GM18519 (cell line): ENCODE measurements around the gene MED8.
"Not testable (repeated sequence)": the region's sequence is repeated elsewhere in the genome, so short reads cannot be mapped to it uniquely, and the experiment has no call there.

Experiments
- ATAC-seq: cut with Tn5 transposase; IDR thresholded peaks from one replicate; pipeline ENCODE4 v1.9.1; 2021; ENCODE audit warnings: mild to moderate bottlenecking, moderate library complexity; ENCODE audit not compliant: unreplicated experiment, low FRiP score

MED8 gene

DNA sequence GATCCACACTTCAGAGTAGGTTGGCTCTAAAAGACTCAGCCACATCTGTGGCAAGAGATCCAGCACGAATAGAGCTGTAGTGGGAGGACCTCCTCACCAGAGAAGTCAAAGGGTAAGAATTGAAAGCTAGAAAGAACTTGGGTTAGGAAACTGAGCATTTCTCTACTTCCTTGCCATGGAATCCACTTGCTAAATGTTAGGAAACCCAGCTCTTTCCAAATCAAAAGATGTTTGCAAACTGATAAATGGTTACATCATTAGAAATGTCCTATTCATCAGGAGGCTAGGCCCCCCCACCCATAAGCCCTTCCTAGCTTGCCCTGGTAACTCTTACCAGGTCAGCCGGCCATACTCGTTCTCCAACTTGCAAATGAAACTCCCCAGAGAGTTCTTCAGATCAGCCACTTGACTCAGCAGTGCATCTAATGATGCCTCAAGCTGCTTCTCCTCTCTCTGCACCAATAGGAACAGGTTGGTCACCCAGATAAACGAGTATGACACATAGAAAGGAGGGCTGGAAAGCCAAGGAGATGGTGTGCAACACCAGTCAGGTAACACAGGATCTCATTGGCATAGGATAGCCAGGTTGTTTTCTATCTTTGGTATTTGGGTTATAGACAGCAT is 1.5 kb downstream of the MED8 start:
- no peak for ATAC-seq

DNA sequence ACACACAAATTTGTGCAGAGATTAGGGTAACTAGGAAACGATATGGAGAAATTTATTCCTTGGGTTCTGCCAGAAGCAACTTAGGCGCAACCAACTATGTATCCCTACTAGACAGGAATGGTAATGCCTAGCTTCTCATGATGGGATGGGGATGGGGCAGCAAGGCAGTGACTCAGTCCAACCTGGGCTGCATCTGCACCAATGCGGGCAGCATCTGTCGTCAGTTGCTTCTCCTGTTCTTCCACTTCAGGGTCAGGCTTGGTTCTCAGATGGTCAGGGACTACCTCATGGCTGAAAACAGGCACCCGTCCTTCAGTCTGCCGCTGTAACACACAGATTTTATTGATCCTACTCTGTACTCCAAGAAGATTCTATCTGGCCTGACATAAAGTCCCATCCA is 2.9 kb downstream of the MED8 start:
- no peak for ATAC-seq

DNA sequence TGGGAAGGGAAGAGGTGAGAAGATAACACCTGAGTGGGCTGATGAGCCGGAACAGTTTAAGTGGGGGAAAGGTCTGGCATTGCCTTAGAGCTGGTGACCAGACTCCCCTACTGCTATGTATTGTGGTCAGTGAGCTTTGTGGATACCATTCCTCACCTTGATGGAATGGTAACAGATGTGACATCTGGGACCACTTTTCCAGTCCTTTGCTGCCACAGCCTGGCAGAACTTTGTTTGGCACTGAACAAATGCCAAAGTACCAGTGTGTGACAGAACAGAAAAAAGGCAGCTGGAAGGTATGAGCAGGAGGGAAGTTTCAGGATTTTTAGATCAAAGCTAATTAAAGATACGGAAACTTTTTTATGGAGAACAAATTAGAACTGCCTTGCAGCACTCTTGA is 6.2 kb downstream of the MED8 start:
- no peak for ATAC-seq

DNA sequence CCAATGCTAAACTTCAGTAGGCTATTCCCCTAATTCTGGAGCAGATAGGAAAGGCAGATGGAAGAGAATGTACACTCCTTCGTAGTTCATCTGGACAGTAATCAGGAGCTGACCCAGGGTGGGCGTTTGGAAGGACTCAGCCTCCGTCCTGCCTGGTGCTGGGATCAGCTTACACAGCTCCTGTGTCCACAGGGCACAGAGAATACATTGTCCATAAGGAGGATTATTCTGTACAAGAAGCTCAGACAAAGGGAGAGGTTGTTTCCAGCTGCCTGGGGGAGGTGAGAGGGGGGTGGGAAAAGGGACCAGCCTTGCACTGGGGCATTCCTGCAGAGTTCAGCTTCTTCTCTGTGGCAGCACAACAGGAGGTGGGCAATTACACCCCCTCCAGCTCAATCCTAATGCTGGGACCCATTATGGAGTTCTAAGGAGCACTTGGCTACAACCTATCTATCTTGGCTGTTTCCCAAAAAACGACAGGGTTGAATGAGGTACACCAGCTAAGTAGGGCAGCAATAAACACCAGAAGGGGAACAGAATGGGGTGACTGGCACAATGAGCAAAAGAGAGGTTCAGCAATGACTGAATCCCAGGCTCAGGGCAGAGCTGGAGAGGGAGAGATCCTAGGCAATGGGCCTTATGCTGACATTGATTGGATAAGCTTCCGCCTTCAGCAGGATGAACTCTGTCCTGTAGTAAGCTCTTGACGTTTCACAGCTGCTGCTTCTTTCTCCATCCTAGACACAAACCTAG is 7.4 kb downstream of the MED8 start:
- ATAC-seq, result no peak

DNA sequence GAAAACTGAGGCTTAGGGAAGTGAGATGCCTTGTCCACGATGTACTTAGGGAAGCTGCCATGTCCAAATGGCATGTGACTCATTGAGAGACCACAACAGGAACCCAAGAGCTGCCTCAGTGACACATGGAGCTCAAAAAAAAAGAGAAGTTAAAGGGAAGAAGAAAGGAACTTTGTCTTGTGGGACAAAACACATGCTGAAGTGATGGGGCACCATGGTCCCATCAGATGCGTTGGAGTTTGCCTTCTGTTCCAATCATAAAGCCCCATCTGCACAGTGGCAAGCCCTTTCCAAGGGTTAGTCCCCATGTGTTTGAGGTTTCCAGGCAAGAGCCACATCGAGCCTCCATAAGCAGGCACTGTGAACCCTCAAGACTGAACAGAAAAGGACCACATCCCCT is 8.0 kb downstream of the MED8 start:
- no peak for ATAC-seq

DNA sequence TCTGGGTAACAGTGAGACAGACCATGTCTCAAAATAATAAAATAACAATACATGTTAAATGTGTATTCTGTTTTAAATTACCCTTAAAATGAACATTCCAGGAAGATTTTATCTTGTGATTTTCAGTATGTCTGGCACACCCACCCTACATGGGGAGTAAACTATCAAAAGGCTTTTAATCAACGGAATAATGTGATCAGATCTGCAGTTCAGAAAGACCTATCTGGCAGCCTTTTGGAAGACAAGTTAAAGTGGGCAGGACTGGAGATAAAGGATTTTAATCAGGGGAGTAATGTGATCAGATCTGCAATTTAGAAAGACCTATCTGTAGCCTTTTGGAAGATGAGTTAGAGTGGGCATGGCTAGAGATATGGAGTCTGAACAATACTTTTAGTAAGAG is 10.1 kb downstream of the MED8 start:
- no peak for ATAC-seq

DNA sequence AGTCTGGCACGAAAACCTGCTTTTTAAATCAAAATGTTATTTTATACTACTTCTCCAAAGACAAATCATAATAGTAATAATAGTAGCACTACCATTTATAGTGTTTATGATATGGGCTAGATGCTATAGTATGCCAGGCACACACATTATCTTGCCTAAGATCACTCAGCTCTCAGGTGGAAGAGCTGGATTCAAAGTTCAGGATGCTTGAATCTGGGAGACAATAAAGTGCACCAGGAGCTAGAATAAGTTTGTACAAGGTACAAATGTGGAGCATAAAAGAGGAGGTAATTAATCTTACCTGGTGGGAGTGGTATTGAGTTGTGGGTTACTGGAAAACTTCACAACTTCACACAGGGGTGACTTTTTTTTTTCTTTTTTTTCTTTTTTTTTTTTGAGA is 11.8 kb downstream of the MED8 start:
- no peak for ATAC-seq

DNA sequence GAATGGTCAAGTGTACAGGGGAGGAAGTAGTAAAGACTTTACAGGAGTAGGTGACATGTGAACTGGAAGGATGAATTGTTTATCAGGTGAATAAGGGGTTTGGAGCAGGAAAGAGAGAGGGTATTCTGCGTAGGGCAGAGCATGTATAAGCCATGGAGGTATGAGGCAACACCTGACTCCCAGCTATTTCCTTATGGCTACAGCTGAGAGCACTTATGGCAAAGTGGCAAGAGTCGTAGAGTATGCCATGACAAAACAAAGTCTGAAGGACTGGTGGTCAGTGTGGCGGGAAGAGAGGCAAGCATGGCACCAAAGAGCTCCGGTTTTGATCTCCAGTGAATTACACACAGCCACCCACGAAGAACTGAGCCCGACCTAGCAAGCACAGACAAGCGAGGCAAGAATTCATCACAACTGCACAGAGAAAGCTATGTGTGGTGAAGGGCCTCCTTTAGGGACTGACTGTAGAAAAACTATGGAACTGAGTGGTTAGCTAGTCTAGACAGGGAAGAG is 12.8 kb downstream of the MED8 start:
- ATAC-seq, result no peak

DNA sequence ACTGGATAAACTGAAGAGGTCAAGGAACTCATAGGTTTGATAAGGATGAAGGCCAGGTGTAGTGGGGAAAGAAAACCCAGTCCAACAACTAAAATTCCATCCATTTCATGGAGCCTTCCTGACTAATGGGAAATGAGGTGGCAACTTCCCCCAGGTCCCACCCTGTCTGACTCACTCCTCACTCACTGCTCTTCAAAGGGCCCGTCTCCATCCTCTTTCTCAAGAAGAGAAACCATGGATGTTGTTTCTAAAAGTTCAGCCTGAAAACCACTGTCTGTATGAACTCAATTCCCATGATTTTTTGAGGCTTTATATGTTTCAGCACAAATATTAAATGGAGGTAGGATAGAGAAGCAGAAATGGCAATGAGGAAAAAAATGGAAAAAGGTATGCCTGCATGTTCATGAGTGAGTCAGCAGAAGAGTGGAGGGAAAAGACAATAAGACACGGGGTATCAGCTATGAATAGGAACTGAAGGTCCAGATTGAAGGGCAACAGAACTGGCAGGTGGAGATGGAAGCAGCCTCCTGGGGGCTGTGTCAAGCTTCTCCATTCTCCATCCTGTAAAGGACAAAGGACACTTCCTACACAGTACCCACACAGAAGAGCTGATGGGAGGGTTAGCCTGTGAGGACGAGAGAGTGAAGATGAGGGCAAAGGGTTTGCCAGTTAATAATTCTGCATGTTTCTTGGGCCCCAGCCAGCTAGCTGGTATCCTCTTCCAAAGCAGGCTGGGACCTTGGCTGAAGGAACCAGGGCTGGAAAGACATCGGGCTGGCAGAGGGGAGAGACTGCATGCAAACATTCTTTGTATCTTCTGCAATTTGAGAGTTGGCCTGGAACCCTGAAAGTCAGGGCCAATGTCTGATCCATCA is 16.3 kb downstream of the MED8 start:
- ATAC-seq, result no peak

DNA sequence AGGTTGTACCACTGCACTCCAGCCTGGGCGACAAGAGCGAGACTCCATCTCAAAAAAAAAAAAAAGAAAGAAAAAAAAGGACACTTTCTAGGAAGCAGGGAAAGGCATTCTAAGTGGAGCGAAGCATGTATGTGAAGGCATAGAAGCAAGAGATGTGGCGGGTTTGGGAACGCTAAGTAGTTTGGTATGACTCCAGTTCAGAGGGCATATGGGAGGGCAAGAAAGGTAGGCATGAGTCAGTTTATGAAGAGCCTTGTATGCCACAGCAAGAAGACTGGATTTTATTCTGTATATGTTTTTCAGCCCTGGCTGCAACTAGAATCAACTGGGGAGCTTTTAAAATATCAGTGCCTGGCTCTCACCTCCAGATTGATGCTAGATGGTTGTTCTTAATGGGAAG is 17.4 kb downstream of the MED8 start:
- no peak for ATAC-seq

DNA sequence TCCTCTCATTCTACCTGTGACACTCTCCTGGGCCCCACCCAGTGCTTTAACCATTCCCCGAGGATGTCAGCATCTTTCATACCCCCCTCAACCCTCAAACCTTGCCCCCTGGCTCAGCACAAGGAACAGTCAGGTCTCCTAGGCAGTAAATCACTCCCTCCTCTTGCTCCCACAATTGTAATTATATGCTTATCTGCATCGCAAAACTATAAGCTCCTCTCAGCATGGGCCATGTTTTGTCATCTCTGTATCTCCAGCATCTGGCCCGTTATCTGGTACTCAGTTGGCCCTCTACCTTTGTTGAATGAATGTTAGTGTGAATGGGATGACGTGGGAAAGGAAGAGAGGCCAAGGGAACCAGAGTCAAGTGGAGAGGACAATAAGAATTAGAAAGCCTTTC is 19.0 kb downstream of the MED8 start:
- ATAC-seq, result no peak

DNA sequence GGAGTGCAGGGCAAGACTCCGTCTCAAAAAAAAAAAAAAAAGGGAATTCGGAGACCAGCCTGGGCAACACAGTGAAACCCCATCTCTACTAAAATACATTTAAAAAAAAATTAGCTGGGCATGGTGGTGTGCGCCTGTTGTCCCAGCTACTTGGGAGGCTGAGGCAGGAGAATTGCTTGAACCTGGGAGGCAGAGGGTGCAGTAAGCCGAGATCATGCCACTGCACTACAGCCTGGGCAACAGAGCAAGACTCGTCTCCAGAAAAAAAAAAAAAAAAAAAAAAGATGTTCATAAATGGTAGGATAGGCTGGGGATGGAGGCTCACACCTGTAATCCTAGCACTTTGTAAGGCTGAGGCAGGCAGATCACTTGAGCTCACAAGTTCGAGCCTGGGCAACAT is 19.8 kb downstream of the MED8 start:
- ATAC-seq, result not testable (repeated sequence)

DNA sequence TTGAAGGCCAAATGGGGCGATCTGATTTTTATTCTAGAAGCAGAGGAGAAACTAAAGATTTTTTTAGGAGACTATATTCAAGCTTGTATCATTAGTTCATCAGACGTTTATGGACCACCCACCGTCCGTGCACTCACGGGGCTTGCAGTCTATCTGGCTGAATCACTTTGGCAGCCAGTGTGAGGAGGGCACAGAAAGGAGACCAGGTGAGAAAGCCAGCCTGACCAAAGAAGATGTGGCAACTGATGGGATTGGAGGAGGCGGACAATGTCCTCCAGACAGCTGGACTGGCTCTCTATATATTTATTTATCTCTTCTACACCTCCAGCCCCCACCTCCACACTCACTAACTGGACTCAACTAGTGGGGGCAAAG is 21.0 kb downstream of the MED8 start:
- ATAC-seq, result no peak

DNA sequence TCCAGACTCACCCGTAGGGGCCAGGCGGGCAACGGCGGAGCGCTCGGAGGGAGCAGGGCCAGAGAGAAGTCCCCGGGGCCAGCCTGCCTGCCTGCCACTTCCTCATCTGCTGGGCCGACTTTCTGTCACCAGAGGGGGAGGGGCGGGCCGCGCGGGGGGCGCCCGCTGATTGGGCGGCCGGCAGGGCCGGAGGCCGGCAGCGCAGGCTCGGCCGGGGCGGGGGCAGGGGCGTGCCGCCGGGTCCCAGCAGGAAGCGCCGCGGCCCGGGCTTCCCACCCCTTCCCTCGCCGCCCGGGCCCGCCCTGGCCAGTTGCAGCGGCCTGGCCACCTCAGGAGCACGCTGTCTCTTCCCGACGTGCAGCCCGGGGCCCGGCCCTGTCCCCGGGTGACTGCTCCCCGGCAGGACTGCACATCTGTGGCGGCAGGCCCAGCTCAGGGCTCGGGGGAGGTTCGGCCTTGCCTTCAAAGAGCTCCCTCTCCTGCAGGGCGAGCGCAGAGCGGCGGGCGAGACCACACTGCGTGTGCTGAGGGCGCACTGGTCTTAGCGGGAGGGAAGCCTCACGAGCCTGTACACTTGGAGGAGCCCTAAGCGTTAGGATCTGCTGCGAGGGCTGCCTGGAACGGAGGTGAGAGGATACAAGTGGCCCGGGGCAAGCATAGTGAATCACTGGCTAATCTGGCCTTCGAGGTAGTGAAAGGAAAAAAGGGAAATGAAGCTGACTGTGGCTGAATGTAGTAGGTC is 21.5 kb downstream of the MED8 start, which contains the start of gene ELOVL1:
Gene ELOVL1 (minus strand): TSS at position 108 of the 742 bp plus-strand sequence. CDS start 2,402 bp downstream, outside the sequence.
- peak; percentile 45 for ATAC-seq

DNA sequence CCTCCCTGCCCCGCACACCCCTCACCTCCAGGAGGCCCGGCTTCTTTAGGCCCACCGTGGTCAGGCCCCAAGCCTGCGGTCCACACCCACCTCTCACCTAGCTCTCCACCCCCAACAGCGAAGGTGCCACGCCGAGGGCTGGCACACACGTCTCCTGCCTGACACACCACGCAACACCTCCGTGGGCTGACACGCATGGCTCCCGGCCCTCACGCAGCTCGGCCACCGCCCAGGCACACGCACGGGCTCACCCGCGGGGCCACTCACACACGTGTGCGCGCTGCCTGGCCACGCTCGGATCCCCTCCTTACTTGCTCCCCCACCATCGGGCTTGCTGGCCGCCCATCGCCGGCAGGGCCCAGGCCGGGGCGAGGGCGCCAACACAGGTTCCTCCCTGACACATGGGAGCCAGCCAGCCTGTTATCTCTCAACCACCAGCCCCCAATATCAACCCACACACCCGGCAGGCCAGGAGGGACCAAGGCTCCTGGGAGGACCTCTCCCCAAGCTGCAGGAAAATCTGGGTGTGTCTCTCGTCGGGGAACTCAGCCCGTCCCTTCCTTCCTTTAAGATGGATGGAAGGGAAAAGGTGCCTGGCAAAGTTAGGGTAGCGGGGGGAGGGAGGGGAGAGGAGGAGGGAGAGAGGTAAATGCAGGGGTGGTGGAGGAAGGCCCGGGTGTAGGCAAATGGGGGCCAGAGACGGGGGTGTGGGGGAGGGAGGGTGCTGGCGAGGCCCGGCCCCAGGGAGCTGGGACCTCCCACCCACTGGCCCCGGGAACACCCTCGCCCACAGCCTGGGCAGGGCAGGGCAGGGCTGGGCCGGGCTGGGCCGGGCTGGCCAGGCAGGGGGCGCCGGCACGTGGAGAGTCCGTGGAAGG is 22.3 kb downstream of the MED8 start:
- ATAC-seq, result peak; percentile 7

DNA sequence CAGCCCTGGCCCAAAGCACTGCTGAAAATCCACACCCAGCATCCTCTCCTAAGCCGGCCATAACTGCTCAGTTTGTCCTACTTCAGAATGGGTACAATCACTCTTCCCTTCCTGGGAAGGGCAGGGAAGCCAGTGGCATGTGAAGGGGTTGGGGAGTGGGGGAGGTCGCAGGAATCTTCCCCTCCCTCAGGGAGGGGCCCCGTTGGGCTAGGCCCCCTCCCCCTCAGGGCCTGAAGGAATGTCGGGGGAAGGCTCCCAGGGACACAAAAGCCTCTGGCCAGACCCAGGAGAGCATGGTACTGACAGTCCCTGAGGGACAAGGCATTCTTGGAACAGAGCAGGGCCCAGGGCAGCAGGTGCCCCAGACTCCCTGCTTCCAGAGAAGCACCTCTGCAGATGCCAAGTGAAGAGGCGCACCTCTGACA is 23.0 kb downstream of the MED8 start:
- ATAC-seq, result no peak

DNA sequence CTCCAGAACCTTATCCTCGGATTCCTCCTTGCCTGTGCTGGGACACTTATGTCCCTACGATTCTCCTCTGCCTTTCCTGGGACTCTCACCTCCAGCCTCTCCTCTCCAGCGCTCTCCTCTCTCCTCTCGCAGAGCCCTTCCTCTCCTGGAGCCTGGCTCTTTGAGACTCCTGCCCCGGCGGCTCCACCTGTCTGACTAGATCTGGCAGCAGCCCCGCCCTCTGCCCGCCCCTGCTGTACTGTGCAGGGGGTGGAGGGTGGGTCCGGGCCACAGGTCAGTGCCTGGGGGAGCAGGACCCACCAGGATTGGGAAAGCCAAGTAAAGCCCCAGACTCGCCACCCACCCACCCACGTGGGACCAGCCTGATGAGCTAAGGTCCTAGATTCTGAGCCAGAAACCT is 23.4 kb downstream of the MED8 start:
- no peak for ATAC-seq

DNA sequence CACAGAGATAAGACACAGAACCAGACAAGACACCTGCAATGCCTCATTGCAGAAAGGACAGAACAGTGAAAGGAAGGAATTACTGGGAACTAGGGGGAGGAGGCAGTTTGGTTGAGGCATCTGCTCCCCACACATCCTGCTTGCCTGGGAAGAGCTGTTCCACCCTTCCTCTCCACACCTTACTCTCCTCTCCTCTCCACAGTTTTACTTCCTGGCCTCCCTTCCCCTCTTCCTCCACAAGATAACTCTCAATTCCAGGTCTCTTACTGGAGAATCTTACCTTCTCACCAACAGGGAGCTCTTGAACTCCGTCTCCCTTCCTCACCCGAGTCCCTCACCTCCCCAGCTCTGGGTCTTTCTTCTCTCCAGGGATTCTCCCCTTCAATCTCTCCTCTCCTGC is 23.9 kb downstream of the MED8 start:
- ATAC-seq, result no peak

DNA sequence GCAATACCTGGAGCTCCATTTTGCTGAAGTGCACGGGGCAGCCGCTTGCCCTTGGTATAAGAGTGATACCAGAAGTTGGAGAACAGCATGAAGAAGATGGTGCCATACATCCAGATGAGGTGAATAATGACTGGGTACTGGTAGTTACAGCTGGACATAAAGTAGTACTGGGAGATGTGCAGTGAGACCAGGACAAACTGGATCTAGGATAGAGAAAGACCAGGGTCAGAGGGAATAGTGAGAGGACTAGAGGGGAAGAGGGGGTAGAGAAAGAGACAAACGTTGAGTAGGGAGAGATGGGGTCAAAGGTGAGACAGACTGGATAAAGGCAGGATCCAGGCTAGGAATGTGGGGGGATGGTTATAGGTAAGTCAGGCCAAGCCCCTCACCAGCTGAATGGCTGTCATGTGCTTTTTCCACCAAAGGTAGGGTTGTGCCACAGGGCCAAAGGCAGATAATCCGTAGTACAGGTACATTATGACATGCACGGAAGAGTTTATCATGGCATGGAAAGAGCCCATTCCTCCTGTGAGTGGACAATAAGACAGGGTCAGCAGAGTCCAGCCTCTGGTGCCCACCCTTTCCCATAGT is 25.6 kb downstream of the MED8 start:
- ATAC-seq, result no peak
